Fibroblast of villous mesenchyme (primary cell): ENCODE results near the gene NNMT. TPM values are rescaled to one million over a fixed set of nuclear protein-coding genes. Genes with fewer than 3 reads are reported as not detected.
A peak's percentile ranks its signal among the peaks of the same experiment; 100 is the strongest.

ENCODE experiments used
- DNase-seq: peaks from one replicate; pipeline ENCODE4 v3.0.0-alpha.2; 2010; ENCODE audit warnings: low read depth
- H3K4me3 ChIP-seq: 2 replicates; pipeline ENCODE4 v1.5.1; 2011; ENCODE audit warnings: low read depth, mild to moderate bottlenecking, low read length
- total RNA-seq: library from RNA; depleted of rRNA; stranded (reverse); fragments of >200 nt; gene quantifications from 2 replicates; pipeline ENCODE4 v1.2.3, GENCODE V29; 2012
- TF ChIP-seq, protein P1 (sequence below): IDR thresholded peaks from 2 replicates; pipeline ENCODE4 v1.5.1; 2012; ENCODE audit warnings: low read depth, mild to moderate bottlenecking, low read length; ENCODE audit not compliant: insufficient read depth

NNMT gene
- total RNA-seq, 1 donor, result 505 TPM

DNA sequence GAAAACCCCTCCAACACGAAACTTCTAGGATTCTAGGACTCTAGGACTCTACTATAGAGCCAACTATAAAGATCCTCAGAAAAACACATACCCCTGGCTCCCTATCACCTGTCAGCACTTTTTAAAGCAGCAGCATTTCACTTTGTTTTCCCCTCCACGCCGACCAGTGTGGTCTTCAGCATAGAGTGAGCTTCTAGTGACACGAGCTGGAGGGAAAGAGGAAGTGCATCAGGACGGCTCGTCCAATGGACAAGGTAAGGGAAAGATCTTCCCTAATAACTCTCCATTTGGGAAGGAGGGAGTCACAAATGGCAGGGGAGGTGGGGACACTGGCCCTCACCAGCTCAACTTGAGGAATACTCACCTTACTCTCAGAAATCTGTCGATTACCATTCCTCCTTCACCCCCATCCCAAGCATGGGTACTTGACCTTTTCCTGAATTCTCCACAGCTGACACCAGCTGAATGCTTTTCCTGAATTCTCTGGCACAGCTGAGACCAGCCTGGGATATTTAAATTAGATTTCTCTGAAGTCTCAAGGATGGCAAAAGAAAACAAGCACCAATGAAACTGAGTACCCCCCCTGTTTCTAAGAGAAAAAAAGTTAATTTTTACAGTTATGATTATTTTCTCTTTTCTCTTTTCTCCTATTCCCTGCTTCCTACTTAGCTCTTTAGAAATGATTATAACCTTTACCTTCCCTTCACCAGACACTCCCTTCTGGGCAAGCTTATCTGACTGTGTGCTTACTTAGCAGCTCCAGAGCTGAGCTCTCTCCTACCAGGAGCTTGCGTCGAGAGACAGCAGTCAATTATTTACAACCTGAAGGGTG, 33.3 kb upstream of the NNMT start:
- H3K4me3 ChIP-seq, result no peak overlapping the region
- DNase-seq, result peak; percentile 68
- TF ChIP-seq, protein P1, sequence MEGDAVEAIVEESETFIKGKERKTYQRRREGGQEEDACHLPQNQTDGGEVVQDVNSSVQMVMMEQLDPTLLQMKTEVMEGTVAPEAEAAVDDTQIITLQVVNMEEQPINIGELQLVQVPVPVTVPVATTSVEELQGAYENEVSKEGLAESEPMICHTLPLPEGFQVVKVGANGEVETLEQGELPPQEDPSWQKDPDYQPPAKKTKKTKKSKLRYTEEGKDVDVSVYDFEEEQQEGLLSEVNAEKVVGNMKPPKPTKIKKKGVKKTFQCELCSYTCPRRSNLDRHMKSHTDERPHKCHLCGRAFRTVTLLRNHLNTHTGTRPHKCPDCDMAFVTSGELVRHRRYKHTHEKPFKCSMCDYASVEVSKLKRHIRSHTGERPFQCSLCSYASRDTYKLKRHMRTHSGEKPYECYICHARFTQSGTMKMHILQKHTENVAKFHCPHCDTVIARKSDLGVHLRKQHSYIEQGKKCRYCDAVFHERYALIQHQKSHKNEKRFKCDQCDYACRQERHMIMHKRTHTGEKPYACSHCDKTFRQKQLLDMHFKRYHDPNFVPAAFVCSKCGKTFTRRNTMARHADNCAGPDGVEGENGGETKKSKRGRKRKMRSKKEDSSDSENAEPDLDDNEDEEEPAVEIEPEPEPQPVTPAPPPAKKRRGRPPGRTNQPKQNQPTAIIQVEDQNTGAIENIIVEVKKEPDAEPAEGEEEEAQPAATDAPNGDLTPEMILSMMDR, result peak; percentile 84

DNA sequence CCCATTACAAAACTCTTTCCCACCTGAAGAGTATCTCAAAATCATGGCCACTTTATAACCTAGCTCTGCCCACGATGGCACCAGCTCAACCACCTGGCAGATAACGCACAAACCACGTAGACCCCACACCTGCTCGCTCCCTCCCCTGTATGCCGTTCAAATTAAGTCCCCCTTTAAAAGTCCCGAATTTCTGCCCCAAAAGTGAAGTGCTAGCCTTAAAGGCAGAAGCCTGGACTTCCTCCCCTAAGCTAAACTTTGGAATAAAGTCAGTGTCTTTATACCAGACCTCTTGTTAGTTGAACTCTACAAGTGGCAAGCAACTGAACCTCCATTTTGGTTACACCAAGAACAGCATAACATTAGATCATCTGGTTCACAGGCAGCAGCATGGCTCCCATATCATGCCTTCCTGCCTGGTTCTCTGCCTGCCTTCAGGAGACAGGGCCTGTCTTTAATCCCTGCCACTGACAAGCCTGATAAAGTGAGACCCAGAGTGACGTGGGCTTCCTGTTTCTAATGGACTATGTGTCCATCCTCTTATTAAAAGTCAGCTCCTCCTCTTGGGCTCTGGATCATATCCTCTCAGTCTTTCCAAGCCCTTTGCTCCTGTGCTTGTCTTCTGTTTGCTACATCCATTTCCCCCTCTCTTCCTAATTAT, 32.6 kb upstream of the NNMT start:
- peak; percentile 56 for DNase-seq
- TF ChIP-seq, protein P1, result no peak

DNA sequence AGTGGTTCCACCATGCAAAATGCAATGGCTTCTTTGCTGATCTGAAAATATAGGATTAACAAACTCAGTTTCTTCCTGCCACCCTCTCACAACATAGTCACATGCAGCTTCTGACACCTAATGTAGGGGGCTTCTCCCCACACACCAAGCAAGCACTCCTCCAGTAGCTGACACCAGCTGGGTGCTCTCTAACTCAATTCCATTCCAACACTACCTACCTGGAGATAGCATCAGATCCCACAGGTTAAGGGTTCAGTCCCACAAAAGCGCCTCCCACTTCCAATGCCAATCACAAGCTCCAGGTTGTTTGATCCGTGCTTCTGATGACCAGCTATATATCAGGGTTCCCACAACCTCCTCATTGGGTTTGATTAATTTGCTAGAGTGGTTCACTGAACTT, 31.8 kb upstream of the NNMT start:
- TF ChIP-seq, protein P1, result no peak
- H3K4me3 ChIP-seq, result no peak overlapping the region
- no peak for DNase-seq

More for the DNA sequence above, 32.6 kb upstream of the NNMT start:
- no peak overlapping the region for H3K4me3 ChIP-seq

DNA sequence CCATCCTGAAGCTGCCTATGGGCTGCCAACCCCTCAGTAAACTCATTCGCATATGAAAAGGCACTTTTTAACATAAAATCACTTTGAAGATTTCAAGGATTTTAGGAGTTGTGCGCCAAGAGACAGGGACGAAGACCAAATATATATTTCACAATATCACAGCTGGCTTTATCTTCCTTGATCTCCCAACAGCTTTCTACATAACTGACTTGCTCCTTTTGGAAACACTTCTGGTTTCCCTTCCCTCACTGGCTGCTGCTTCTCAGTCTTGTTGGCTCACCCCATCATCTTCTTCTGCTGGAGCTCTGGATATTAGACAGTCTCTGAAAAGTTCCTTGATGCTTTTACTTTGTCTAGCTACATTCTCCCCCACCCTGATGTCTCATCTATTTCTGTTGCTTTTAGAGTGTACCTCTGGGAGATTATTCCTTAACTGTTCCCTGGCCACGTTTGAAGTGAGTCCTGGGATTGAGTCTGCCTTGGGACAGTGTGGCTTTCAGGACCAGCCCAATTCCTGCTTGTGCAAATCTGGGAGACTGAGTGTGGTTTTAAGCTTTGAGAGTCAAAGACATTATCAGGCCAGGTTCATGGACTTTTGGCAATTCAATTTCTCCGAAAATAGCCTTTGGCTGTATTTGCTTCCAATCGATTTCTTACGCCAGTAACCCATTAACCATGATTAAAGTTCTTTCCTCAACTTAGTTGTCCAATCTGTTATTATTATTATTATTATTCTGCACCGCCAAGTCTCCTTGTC, 30.9 kb upstream of the NNMT start:
- peak; percentile 40 for DNase-seq
- TF ChIP-seq, protein P1, result no peak
- no peak overlapping the region for H3K4me3 ChIP-seq

DNA sequence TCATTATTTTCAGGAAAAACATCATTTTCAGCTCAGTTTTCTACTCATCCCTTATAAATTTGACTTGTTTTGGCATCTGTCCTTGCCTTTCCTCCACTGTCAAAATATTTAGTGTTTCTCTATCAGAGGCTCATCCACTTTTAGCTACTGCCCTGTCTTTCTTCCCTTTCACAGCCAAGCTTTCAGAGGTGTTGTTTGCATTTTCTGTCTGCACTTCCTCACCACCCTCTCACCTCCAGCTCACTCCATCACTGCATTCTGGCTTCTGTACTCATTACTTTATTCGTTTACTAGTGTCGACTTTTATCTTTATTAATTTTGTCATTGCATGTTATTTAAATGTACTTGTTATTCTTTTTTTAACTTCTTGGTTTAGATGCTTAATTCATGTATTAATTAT, 26.7 kb upstream of the NNMT start:
- TF ChIP-seq, protein P1, result no peak
- H3K4me3 ChIP-seq, result no peak overlapping the region
- no peak for DNase-seq

DNA sequence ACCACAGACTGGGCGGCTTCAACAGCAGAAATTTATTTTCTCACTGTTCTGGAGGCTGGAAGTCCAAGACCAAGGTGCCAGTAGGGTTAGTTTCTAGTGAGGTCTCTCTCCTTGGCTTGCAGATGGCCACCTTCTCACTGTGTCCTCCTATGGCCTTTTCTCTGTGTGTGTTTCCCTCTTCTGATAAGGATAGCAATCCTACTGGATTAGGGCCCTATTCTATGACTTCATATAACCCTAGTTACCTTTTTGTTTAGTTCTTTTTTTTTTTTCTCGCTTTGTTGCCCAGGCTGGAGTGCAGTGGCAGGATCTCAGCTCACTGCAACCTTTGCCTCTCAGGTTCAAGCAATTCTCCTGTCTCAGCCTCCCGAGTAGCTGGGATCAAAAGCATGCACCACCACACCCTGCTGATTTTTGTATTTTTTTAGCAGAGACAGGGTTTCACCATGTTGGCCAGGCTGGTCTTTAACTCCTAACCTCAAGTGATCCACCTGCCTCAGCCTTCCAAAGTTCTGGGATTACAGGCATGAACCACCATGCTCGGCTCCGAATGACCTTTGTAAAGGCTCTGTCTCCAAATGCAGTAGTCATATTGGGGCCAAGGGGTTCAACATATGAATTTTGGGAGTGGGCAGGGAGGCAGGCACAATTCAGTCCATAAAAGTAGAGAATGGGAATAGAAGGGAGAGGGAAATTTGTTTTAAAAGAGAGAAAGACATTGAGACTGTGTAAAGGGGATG, 25.5 kb upstream of the NNMT start:
- TF ChIP-seq, protein P1, result no peak
- no peak overlapping the region for H3K4me3 ChIP-seq
- no peak for DNase-seq
